Jurkat, Clone E6-1 (cell line): ENCODE measurements around the gene KCNQ2.

Source experiments
- DNase-seq: peaks from one replicate; pipeline ENCODE4 v3.0.0-alpha.2; 2011; ENCODE audit warnings: low read depth, low spot score
- H3K4me3 ChIP-seq: 2 replicates; pipeline ENCODE4 v1.5.1; 2011; ENCODE audit warnings: mild to moderate bottlenecking, low read length, control low read depth, moderate library complexity

Gene KCNQ2

GRCh38 chr20:63412889-63413288 is 59.6 kb downstream of the KCNQ2 start:
- DNase-seq: no peak
- H3K4me3 ChIP-seq: no peak overlapping the region

- H3K4me3 ChIP-seq: no peak overlapping the region
- no peak for DNase-seq
Measured at GRCh38 chr20:63411898-63412631, 60.4 kb downstream of the KCNQ2 start.

- H3K4me3 ChIP-seq: no peak overlapping the region
- no peak for DNase-seq
Measured at GRCh38 chr20:63411151-63411897, 61.1 kb downstream of the KCNQ2 start.

- no peak for DNase-seq
- H3K4me3 ChIP-seq: no peak overlapping the region
Measured at GRCh38 chr20:63409834-63410435, 62.5 kb downstream of the KCNQ2 start.

GRCh38 chr20:63409066-63409833 is 63.2 kb downstream of the KCNQ2 start:
- no peak for DNase-seq
- no peak overlapping the region for H3K4me3 ChIP-seq

- no peak for DNase-seq
- H3K4me3 ChIP-seq: no peak overlapping the region
Measured at GRCh38 chr20:63408684-63409046, 63.8 kb downstream of the KCNQ2 start.

GRCh38 chr20:63407928-63408683 is 64.3 kb downstream of the KCNQ2 start:
- no peak overlapping the region for H3K4me3 ChIP-seq
- no peak for DNase-seq

- DNase-seq: no peak
Measured at GRCh38 chr20:63406617-63407245, 65.7 kb downstream of the KCNQ2 start.

GRCh38 chr20:63406011-63406410 is 66.4 kb downstream of the KCNQ2 start:
- no peak for DNase-seq
- no peak overlapping the region for H3K4me3 ChIP-seq

More at GRCh38 chr20:63406617-63407245, 65.7 kb downstream of the KCNQ2 start:
- H3K4me3 ChIP-seq: no peak overlapping the region

- no peak for DNase-seq
- H3K4me3 ChIP-seq: no peak overlapping the region
Measured at GRCh38 chr20:63405102-63405730, 67.2 kb downstream of the KCNQ2 start.

- no peak overlapping the region for H3K4me3 ChIP-seq
- DNase-seq: no peak
Measured at GRCh38 chr20:63404129-63405085, 68.0 kb downstream of the KCNQ2 start.

GRCh38 chr20:63403403-63404105 is 68.9 kb downstream of the KCNQ2 start:
- no peak for DNase-seq
- H3K4me3 ChIP-seq: no peak overlapping the region

GRCh38 chr20:63402860-63403220 is 69.6 kb downstream of the KCNQ2 start:
- no peak overlapping the region for H3K4me3 ChIP-seq
- DNase-seq: no peak

GRCh38 chr20:63402181-63402859 is 70.1 kb downstream of the KCNQ2 start:
- DNase-seq: no peak

GRCh38 chr20:63401384-63402110 is 70.9 kb downstream of the KCNQ2 start:
- no peak for DNase-seq
- H3K4me3 ChIP-seq: no peak overlapping the region

More at GRCh38 chr20:63402181-63402859, 70.1 kb downstream of the KCNQ2 start:
- H3K4me3 ChIP-seq: no peak overlapping the region
